ENCODE data around the gene GLTP. TPM values are rescaled to one million over a fixed set of nuclear protein-coding genes. Genes with fewer than 3 reads are reported as not detected.
"Not testable (repeated sequence)": the region's sequence is repeated elsewhere in the genome, so short reads cannot be mapped to it uniquely, and the experiment has no call there.

GLTP gene
- total RNA-seq, 1 donor from 2014 or later = 19.8 TPM

GRCh38 chr12:109857715-109858114, 22.6 kb downstream of the GLTP start:
- DNase-seq = no peak
- intact Hi-C loops (cut with micrococcal nuclease) = no loop called here
- ATAC-seq = no peak

- intact Hi-C loops (cut with micrococcal nuclease) = no loop called here
- ATAC-seq = no peak
- DNase-seq = no peak
Observed at GRCh38 chr12:109855377-109855776, 25.0 kb downstream of the GLTP start.

- ATAC-seq; intact Hi-C loops (cut with micrococcal nuclease); DNase-seq: not testable (repeated sequence)
Observed at GRCh38 chr12:109850518-109850917, 29.8 kb downstream of the GLTP start.

- ATAC-seq (no peak), DNase-seq (no peak)
- intact Hi-C loops (cut with micrococcal nuclease) = loop anchor here (5.0 kb wide), 1 partner anchor 40 kb away; no protein-coding TSS in a partner anchor
Observed at GRCh38 chr12:109847142-109847735, 33.1 kb downstream of the GLTP start.

GRCh38 chr12:109845824-109846205, 34.5 kb downstream of the GLTP start:
- intact Hi-C loops (cut with micrococcal nuclease) = loop anchor here (5.0 kb wide), 1 partner anchor 39 kb away; no protein-coding TSS in a partner anchor
- no peak for ATAC-seq
- DNase-seq = no peak

- ATAC-seq (peak; percentile 98), DNase-seq (peak; percentile 95)
- intact Hi-C loops (cut with micrococcal nuclease) = loop anchor here (5.0 kb wide), 1 partner anchor 38 kb away; no protein-coding TSS in a partner anchor
Observed at GRCh38 chr12:109844983-109845823, 35.1 kb downstream of the GLTP start.

GRCh38 chr12:109844091-109844490, 36.2 kb downstream of the GLTP start:
- intact Hi-C loops (cut with micrococcal nuclease) = no loop called here
- ATAC-seq = no peak
- DNase-seq = no peak

GRCh38 chr12:109842021-109842420, 38.3 kb downstream of the GLTP start:
- ATAC-seq (no peak), DNase-seq (no peak)
- intact Hi-C loops (cut with micrococcal nuclease) = no loop called here

GRCh38 chr12:109841356-109841755, 39.0 kb downstream of the GLTP start:
- intact Hi-C loops (cut with micrococcal nuclease) = no loop called here
- ATAC-seq (no peak), DNase-seq (no peak)

- DNase-seq (no peak), ATAC-seq (no peak)
- intact Hi-C loops (cut with micrococcal nuclease) = no loop called here
Observed at GRCh38 chr12:109840305-109841074, 39.9 kb downstream of the GLTP start.

- ATAC-seq (no peak), DNase-seq (no peak)
- intact Hi-C loops (cut with micrococcal nuclease) = no loop called here
Observed at GRCh38 chr12:109839444-109839843, 40.9 kb downstream of the GLTP start.

GRCh38 chr12:109836916-109837315, 43.4 kb downstream of the GLTP start:
- ATAC-seq (no peak), DNase-seq (no peak)
- intact Hi-C loops (cut with micrococcal nuclease) = no loop called here

GRCh38 chr12:109835827-109836226, 44.5 kb downstream of the GLTP start:
- ATAC-seq = no peak
- DNase-seq = no peak
- intact Hi-C loops (cut with micrococcal nuclease) = no loop called here

- intact Hi-C loops (cut with micrococcal nuclease) = no loop called here
- DNase-seq = peak; percentile 58
- peak; percentile 83 for ATAC-seq
Observed at GRCh38 chr12:109833307-109834189, 46.8 kb downstream of the GLTP start, which contains the start of gene TRPV4. TRPV4 (minus strand) TSS chr12:109833398; CDS start chr12:109814796, 18,602 bp downstream.

- ATAC-seq (no peak), DNase-seq (no peak)
- intact Hi-C loops (cut with micrococcal nuclease) = no loop called here
Observed at GRCh38 chr12:109832541-109833306, 47.6 kb downstream of the GLTP start.

GRCh38 chr12:109831929-109832328, 48.4 kb downstream of the GLTP start:
- intact Hi-C loops (cut with micrococcal nuclease) = no loop called here
- ATAC-seq (no peak), DNase-seq (no peak)

- DNase-seq (no peak), ATAC-seq (no peak)
- intact Hi-C loops (cut with micrococcal nuclease) = no loop called here
Observed at GRCh38 chr12:109831365-109831764, 49.0 kb downstream of the GLTP start.

GRCh38 chr12:109830718-109831117, 49.6 kb downstream of the GLTP start:
- DNase-seq (no peak), ATAC-seq (no peak)
- intact Hi-C loops (cut with micrococcal nuclease) = no loop called here
